Fibroblast of villous mesenchyme (primary cell): ENCODE data around the gene USP31. TPM values are rescaled to one million over a fixed set of nuclear protein-coding genes. Genes with fewer than 3 reads are reported as not detected.

Experiments used
- DNase-seq: peaks from one replicate; pipeline ENCODE4 v3.0.0-alpha.2; 2010; ENCODE audit warnings: low read depth
- H3K4me3 ChIP-seq: 2 replicates; pipeline ENCODE4 v1.5.1; 2011; ENCODE audit warnings: low read depth, mild to moderate bottlenecking, low read length
- total RNA-seq: library from RNA; depleted of rRNA; stranded (reverse); fragments of >200 nt; gene quantifications from 2 replicates; pipeline ENCODE4 v1.2.3, GENCODE V29; 2012
- TF ChIP-seq, protein P1 (sequence below): IDR thresholded peaks from 2 replicates; pipeline ENCODE4 v1.5.1; 2012; ENCODE audit warnings: low read depth, mild to moderate bottlenecking, low read length; ENCODE audit not compliant: insufficient read depth

The USP31 gene
- total RNA-seq, 1 donor: 11.2 TPM

GRCh38 chr16:23175651-23176050, 26.4 kb upstream of the USP31 start:
- DNase-seq: no peak
- H3K4me3 ChIP-seq: no peak overlapping the region
- TF ChIP-seq, protein P1, sequence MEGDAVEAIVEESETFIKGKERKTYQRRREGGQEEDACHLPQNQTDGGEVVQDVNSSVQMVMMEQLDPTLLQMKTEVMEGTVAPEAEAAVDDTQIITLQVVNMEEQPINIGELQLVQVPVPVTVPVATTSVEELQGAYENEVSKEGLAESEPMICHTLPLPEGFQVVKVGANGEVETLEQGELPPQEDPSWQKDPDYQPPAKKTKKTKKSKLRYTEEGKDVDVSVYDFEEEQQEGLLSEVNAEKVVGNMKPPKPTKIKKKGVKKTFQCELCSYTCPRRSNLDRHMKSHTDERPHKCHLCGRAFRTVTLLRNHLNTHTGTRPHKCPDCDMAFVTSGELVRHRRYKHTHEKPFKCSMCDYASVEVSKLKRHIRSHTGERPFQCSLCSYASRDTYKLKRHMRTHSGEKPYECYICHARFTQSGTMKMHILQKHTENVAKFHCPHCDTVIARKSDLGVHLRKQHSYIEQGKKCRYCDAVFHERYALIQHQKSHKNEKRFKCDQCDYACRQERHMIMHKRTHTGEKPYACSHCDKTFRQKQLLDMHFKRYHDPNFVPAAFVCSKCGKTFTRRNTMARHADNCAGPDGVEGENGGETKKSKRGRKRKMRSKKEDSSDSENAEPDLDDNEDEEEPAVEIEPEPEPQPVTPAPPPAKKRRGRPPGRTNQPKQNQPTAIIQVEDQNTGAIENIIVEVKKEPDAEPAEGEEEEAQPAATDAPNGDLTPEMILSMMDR: no peak

DNA sequence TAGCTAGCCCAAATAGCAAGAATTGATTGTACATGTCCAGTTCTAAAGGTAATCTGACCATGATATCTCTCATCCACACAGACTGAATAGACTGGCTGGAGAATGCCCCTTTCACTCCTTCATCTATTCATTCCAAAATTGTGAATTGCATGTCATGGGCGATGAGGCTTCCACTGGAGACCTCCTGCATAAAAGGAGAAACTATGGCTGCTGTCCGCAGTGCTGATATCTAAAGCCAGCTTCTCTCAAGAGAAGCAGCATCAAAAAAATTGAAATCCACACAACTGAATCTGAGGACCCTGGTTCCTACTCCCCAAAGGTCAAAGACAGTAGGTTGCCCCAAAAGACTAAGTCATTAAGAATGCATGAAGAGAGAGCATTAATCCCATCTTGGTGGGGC, 25.4 kb upstream of the USP31 start:
- peak; percentile 16 for DNase-seq
- H3K4me3 ChIP-seq: no peak overlapping the region
- TF ChIP-seq, protein P1: no peak

- TF ChIP-seq, protein P1: no peak
- no peak overlapping the region for H3K4me3 ChIP-seq
- no peak for DNase-seq
Measured at GRCh38 chr16:23172994-23173393, 23.7 kb upstream of the USP31 start.

GRCh38 chr16:23172583-23172982, 23.3 kb upstream of the USP31 start:
- DNase-seq: no peak
- TF ChIP-seq, protein P1: no peak

DNA sequence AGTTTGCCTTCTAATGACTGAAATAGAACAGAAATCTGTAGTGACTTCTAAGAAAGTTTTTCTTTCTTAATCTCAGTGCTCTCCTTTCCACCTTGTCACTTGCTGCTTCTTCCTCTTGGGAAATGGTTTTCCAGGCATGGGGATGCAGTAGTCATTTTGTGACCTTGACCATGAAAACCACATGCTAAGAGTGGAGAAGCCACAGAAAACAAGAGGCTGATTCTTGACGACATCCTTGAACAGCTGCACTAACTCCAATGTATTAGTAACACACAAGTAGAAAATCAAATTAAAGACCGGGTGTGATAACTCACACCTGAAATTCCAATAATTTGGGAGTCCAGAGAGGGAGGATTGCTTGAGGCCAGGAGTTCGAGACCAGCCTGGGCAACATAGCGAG, 15.5 kb upstream of the USP31 start:
- no peak overlapping the region for H3K4me3 ChIP-seq
- no peak for DNase-seq
- TF ChIP-seq, protein P1: no peak

More at GRCh38 chr16:23172583-23172982, 23.3 kb upstream of the USP31 start:
- H3K4me3 ChIP-seq: no peak overlapping the region

GRCh38 chr16:23163921-23164320, 14.7 kb upstream of the USP31 start:
- no peak for DNase-seq
- H3K4me3 ChIP-seq: no peak overlapping the region
- TF ChIP-seq, protein P1: no peak

DNA sequence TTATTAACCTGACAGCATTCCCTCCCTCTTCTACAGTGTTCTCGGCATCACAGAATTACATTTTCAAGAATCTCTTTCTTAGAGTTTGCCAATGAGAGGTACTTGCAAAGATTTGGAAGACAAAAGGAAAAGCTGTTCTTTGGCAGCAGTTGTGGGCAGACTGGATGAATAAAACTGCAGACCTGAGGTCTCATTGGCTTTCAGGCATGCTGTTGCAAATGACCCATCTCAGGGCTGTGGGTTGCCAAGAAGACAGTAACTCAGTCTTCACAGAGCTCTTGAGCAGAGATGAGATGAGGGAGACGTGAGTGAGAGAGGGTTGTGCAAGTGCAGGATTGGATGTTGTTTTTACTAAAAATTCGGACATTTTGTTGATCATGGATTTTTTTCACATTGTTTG, 11.3 kb upstream of the USP31 start:
- no peak overlapping the region for H3K4me3 ChIP-seq
- no peak for DNase-seq
- TF ChIP-seq, protein P1: no peak
